ENCODE measurements around the gene GSTO2.

GRCh38 chr10:104299031-104299904 is 30.3 kb downstream of the GSTO2 start:
- TF ChIP-seq EZH2 (IDR thresholded peaks at IDR 0.05; ENCODE audit: borderline replicate concordance, low read depth, low read length, severe bottlenecking) (no peak), CTCF (IDR thresholded peaks at IDR 0.05; ENCODE audit: borderline replicate concordance, extremely low read depth, low read length, poor library complexity, severe bottlenecking) (no peak)
